Suppressor macrophage treated with lipopolysaccharide for 1 hour (primary cell): Measurements from ENCODE around the gene UST.

ENCODE experiments used
- DNase-seq, 3 donors: peaks; one replicate each; pipeline ENCODE4 v3.0.0-alpha.2; 2020 to 2022

The UST gene

DNA sequence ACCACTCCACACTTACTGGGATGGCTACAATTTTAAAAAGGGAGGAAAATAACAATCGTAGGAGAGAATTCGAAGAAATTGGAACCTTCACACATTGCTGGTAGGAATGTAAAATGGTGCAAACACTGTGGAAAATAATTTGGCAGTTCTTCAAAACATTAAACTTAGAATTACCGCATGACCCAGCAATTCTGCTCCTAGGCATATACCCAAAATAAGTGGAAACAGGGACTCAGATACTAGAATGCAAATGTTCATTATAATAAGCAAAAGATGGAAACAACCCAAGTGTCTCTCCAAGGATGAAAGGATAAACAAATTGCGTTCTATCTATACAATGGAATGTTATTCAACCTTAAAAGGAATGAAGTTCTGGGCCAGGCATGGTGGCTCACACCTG lies 325.2 kb downstream of the UST start:
- DNase-seq: no peak

DNA sequence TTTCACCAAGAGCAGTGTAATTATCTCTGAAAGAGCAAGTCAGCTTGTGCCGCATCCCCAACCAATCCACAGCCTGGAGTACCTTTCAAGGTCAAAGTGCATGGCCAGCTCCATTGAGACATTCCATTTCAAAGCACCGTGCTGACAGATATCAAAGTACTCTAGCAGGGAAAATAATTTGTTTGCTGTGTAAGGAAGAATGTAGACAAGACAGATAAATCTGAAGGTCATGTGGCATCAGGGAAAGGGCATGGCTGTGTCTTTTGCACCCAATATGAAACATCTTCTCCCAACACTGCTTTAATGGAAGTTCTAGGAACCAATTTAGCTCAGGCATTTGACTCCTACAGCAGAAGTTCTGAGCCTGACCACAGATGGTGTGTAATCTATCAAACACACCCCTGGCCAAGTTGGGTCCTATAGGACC lies 328.0 kb downstream of the UST start:
- DNase-seq: no peak

DNA sequence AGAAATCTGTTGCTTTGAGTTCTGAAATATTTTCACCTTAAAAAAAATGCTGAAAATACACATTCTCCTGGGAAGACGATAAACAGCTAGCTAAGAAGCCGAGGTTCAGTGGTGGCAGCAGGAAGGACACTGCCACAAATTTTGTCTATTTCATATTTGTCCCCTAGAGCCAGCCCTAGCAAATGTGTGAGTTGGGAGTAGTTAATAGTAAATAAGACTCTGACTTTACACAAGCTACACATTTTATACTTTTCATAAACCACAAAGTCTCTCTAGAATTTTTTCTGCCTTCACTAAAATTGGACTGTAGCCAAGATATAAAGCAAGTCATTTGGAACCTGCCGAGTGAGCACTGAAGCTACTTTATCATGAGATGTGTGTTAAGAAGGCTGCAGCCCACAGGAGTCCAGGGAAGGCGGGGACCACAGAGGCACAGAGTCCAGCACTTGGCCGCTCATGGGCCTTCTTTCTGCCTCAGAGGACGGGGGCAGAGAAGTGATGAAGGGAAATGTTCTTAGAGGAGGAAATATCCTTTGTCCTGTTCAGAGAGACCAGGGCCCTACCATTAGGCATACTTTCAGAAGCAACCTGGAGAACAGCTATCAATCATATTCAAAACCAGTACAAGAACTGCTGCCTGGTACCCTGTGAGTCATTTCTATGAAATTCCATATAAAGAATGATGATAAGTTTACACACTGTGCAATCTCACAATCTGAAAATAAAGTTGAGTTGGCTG lies 329.0 kb downstream of the UST start:
- DNase-seq: no peak

DNA sequence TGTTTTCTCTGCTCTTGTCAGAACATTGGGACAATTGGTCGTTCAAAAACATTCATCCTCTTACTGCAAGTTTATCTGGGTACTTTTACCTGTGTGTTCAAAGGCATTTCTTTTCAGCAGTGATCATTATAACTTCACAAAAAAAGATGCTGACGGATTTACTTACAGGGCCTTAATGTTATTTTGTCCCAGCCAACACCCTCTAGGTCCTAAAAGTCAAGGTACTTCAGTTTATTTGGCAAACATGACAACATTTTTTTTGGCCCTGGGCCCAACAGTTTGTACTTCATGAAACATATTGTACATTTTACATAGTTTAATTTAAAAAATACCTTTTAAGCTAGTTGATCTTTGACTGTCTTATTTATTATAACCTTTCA lies 329.5 kb downstream of the UST start:
- DNase-seq: no peak

DNA sequence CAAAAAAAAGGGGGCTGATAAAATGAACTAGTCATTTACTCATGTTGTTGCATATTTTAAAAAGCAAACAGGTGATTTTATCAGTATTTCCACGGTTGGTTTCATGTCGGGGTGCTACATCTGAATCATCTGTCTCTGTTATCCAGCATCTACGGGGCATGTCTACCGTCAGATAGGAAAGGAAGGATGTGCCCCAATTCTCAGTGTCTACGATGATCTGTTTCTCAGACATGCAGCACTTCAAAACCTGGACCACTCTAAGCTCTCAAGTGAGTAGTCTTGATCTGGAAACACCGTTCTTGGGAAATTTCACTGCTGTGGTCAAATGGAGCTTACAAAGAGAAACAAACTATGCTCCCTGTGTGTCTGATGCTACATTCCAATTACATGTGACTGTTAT lies 330.4 kb downstream of the UST start:
- peak in 1 of 3 donors; percentile 34 for DNase-seq

DNA sequence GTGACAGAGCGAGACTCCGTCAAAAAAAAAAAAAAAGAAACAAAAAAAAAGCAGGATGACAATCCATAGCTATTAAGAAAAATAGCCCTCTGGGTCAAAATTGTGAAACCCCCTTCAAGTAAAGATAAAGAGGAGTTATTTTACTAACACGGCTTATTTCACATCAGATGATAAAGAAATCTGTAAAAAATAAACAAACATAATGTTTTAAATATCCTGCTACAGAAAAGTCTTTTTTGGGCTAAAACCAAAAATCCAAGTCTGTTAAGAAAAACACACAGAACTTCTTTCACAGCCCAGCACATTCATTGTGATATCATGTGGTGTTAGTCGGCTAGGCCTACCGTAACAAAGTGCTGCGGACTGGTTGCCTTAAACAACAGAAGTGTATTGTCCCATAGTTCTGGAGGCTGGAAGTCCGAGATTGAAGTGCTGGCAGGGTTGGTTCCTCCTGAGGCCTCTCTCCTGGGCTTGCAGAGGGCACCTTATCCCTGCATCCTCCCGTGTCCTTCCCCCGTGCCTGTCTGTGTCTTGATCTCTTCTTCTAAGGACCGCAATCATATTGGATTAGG lies 331.5 kb downstream of the UST start:
- no peak for DNase-seq

DNA sequence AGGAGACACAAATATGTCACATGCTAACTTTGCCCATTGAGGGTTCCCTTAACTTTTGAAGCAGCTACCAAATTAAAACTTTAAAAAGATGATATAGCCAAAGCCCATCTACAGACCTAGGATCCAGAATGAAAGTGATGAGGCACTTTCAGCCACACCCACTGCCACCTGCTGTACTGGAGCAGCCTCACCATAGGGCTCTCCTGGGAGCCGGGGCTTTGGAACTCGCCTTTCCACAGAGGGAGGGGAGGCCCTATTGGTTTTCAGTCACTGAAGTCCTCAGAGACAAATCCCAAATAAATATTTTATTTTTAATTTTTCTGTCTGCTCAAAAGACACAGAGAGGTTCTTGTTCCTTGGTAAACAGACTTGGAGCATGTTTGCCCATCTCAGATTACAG lies 332.6 kb downstream of the UST start:
- DNase-seq: no peak

DNA sequence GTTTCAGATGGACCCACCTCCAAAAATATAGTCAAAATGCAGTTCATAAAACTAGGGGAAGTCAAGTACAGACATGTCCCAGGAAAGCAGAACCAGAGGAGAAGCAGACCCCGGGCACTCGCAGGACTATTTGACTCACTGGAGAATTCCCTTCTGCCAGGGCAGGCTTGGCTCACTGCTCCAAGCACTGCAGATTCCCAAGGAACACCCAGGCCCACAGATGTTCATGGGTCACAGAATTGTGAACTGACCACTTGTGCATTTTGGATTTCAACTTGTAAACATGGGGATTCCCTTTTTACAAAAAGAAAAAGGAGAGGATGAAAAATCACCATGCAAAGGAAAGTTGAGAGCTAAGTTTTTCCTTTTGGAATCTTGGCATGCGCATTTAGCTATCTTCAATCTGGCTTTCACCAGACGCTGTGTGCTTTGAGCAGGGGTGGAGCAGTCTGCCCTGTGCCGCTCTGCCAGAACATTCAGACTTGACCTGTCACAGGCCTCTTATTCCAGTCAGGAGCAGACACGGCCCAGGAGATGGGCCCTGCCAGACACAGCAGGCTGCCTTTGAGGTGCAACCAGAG lies 333.2 kb downstream of the UST start:
- DNase-seq: peak; percentile 88 to 92 (median 90)

DNA sequence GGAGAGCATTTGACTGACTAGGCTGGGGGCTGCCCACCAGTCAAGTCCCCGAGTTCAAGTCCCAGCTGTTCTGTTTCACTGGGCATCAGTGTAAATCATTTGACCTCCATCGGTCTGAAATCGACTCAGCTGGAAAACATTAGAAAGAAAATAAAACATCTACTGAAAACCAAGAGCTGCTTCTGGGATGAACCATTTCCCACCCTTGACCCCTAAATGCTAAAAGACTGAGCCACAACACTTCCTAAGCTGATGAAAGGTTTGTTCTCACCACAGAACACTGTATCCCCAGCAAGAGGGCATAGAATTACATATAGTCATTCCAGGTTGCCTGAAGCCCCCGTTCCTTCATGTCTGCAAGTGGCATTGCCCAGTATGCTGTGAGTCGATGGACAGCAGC lies 333.7 kb downstream of the UST start:
- DNase-seq: no peak

DNA sequence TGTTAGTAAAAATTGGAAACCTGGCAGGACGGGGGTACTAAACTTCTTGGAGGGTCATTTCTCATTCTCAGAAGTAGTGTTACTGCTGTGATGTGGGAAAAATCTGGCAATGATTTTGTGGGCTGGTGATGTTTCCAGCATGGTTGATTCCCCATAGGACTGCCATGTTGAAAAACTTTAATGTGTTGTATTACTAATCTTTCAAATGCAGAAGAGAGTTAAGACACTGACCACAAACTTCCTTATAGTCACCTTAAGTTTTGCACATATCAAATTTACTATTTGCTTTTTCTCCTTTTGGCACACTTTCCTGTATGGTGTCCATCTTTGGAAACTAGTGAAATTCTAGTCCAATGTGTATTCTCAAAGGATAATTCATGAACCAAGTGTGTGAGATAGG lies 334.5 kb downstream of the UST start:
- DNase-seq: peak in 2 of 3 donors; percentile 45 to 57

DNA sequence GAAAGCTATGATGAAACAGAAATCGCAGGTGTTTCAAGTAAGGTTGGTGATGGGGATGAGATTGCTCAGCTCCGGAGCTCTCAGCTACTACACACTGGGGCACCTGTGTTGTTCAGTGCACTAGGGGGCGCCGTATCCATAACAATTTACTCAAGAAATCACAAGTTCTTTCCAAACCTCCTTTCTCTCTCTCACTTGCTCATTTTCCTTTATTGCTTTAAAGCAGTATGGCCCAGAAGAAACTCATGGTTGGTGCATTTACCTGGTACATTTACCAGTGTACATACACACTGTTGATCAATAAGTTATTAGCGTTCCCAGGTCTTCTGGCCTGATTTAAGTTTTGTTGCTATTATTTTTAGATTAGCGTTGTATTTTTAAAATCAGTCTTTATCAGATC lies 335.5 kb downstream of the UST start:
- peak; percentile 76 to 82 (median 82) for DNase-seq

DNA sequence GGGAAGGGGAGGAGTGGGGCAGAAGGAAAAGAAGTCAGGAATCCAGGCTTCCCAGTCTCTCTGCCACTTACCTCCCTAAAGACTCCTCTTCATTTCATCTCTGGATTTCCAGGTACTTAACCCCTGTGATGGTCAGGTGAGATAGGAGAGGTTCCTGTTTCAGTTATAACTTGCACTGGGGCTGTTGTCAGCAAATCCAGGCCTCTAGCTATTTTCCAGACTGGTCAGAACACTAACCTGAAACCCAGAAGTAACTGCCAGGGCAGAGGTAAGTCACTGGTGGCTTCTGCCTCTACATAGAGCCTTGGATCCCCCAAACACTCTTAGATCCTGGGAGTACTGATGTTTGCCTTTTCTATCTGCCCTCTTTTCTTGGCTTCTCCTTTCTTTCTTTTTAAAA lies 337.2 kb downstream of the UST start:
- DNase-seq: no peak

DNA sequence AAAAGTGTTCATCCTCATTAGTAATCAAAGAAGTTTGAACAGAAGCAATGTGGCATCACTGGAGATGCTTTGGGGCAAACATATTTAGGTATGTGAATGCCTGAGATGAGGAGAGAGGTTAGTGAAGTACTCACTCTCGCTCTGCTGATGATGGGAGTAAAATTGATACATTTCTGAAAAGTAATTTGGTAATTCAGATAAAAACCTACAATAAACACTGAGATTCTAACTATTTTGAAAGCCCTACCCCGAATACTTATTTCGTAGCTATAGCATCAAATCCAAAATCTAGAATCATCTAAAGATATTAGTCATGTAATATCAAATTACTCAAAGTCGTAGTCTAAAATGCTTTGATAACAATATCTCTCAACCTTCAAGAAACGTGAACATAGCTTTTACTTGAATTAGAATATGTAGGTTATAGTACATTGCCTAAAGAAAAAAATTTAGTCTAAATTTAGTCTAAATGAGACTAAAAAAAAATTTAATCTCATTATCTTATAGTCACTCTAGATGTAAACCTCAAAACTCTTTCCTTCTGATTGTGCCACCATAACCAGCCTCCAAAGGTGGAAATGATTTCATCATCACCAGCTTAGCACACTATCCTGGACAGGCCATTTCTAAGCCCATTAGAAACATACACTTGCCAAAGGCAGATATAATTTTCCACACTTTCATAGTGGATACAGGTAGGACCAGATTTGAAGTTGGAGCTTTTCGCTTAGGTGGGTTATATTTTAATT lies 338.2 kb downstream of the UST start:
- DNase-seq: no peak

DNA sequence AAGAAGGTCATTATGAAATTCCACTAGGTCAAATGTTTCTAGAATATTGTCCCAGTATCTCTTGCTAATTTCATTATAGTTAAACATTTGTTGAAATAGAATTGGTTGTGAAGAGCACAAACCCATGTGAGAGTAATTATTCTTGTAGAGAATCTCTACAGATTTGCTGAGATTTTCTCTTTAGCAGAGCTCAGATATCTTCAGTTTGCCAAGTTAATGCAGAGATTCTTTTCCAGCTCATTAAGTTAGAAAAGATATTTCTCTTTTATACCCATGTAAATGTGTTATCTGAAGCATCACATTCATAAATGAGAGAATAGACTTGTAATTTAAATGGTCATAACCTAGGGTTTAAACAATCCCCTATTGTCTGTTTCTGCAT lies 338.7 kb downstream of the UST start:
- DNase-seq: no peak

DNA sequence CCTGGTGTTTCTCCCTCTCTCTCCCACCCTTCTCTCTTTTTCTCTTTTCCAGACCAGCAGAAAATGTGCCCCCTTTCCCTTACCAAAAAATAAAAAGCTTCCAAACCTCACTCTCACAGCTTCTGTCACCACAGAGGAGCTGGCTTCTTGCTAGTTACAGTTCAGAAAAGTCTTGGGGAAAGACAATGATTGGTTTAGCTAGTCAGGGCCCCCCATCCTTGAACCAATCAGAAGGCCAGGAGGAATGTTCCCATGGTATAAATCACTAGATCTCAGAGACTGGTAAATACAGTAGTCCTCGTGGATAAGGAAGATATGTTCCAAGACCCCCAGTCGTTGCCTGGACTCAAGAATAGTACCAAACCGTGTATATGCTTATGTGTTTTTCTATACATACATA lies 339.5 kb downstream of the UST start:
- no peak for DNase-seq

DNA sequence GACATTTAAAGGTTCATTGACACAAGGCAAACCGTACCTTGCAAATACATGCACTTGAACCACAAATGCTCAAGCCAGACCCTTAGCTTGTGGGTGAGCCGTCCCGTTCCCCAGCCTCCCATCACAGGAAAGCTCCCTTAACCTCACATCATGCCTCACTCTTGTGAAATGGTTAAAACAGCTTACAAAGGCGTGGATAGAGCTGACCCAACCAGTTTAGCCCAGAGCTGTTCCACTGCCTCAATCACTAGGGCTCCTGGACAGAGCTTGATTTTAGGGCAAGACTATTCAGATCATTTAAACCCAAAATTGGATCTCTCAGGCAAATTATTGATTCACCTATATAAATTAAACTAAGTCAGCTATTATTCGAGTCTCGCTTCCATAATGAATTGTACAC lies 341.1 kb downstream of the UST start:
- DNase-seq: no peak

DNA sequence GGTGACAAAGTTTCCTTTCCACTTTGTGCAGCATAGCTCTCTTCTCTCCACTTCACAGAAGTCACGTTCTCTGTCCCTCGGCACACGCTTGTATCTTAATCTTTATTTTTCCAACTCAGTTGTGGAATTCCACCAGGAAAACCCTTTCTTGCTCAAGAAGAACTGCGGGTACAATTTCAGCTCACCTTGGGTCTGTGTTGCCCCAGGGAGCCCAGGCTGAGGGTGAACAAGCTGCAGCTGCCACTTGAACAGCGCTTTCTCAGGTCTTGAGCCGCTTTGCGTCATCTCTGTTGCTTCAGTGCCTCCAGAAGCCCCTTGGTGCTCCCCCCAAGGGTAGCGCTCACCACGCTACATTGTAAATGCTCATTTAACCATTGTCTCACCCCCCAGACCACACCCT lies 341.5 kb downstream of the UST start:
- DNase-seq: no peak

DNA sequence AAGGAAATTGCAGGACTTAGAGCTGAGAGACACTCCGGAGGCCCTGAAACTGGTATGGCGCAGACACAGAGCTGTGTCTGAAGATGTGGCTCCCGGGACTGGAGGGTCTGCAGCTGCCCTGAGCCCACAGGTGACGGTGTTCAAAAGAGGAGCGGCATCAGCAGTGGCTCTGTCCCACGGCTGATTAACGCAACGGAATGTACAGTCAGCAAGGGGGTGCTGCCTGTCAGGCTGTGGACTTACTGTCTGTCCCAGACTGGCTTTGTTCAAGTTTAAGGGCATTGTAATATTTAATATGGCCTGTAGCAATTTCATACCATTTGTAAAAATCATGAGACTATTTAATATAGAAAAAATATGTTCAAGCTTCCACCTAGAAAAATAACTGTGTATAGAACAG lies 342.7 kb downstream of the UST start:
- DNase-seq: no peak

DNA sequence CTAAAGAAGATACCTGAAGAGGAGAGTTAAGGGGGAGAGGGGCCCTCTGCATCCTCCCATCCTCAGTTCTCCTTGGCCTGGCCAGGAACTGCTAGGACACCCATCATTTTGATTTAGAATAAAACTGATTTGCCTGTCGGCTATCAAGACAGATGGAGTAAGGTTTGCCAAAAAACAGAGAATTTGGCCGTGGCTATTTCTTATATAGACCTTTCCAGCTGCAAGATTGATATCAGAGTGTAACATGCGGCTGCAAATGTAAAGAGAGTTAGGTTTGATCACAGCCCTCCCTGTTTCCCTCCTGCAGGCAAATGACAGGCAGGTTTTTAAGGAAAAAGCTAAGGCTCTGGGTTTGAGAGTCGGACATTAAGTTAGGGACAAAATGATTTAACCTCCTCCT lies 344.1 kb downstream of the UST start:
- DNase-seq: no peak

DNA sequence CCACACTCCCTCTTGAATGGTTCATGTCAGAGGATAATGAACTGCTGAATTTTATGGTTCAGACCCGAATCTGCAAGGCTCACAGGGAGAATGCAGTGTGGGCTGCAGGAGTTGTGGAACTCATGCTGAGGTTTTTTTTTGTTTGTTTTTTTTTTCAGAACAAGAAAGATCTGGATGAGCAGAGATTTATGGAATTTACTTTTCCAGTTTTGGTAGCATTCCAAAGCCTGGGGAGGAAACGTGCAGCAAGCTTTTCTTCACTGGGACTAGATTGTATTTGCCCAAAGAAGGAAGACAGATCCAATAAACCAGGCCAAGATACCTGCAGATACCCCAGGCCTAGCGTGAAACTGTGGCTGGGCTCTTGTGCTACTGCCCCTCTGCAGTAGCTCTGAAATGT lies 346.8 kb downstream of the UST start:
- no peak for DNase-seq

DNA sequence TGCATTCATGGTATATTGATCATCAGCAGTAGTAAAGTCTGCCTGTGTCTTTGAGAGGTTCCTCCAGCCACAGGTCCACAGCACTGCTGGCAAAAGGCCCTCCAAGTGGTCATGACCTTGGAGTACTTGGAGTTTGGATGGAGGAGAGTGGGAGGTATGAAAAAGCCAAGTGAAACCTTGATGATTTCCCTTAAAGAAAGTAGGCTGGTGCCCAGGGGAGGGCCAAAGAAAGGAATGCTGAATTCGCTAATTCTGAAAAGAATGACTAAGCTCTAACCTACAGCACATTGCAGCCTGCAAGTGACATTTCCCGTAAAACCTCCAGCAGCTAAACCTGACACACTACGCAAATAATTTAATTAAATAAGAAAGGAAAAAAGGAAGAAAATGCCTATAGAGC lies 347.3 kb downstream of the UST start:
- DNase-seq: peak; percentile 38 to 77 (median 63)

DNA sequence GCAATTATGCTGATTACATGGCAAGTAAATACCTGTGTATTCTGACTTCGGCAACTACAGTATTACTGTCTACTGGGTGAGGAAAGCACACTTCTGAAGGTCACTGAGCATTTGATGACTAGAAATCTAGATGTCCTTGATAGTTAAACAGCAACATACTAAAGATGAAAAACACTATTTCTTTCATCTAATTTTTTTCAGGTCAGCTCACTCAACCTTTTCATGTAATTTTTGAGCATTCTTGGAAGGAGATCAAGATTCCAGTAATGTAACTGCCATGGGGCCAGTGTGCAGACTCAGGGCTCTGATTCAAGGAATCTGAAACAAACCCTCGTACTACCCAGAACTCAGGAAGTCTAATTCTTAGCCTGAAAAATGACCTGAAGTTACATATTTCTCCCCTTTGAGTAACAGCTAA lies 348.1 kb downstream of the UST start:
- no peak for DNase-seq

DNA sequence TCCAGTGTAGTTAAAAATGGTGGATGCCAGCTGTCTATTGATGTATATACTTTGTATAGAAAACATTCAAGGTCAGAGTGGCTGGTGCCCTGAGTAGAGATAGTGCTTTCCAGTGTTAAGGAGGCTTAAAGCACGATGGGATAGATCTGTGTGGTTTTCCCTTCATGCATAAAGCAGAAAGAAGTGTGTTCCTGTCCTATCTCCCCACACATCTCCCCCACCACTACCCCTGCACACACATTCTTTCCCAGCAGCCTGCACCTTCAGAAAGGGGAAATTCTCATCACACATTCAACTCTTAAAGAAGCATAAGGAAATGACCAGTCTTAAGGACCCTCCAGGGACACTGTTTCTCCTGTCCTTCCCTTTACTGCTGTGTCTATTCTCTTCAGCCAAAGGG lies 349.0 kb downstream of the UST start:
- no peak for DNase-seq

DNA sequence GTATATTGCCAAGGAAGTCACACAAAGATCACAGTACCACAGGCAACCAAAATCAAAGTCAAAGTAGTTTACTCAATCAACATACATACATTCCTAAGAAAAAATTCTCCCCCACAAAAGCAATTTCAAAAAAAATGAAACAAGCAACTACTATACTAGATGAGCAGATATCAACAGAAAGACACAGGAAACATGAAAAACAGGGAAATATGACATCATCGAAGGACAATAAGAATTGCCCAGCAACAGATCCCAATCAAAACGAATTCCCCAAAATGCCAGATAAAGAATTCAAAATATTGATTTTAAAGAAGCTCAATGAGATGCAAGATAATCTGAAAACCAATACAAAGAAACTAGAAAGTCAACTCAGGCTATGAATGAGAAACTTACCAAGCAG lies 351.0 kb downstream of the UST start:
- DNase-seq: no peak
